ENCODE measurements around the gene KIAA1191. TPM values are rescaled to one million over a fixed set of nuclear protein-coding genes. Genes with fewer than 3 reads are reported as not detected.

Gene KIAA1191
- total and polyA plus RNA-seq, 2 of the 8 experiments (the other 6 are each of a cell fraction or from before 2014, with no cell fraction given) = 86.4 to 88.0 TPM

DNA sequence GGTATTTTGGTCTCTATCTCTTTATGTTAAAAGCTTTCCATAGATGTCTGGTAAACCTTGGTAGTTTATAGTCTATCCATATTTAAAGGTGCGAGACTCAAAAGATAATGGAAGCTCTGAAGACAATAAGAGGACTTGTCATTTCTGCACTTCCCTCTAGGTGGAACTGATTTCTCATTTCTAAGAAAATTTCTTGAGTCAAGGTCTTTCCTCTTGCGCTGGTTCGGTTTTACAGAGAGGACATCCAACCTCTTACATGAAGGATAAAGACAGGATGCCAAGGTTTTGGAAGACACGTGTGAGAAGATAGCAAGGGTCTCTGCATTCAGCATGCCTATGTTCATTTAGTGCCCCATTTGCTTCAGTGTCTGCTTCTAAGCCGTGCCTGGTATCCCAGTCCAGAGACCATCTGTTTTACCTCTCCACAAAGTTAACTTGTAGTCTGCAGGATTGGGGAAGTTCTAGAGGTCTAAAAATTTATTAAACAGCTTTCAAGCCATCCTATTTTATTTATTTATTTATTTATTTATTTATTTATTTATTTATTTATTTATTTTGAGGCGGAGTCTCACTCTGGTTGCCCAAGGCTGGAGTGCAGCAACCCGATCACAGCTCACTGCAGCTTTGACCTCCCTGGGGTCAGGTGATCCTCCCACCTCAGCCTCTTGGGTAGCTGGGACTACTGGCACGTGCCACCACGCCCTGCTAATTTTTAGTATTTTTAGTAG is 41.6 kb downstream of the KIAA1191 start:
- no peak overlapping the region for H3K9ac ChIP-seq (replicated peaks in 1 of 4; ENCODE audit: extremely low read depth in 1 of 4, low read depth in 3 of 4, low read length in 3 of 4)
- H3K23me2 ChIP-seq (ENCODE audit: low read depth, low read length) = no peaks in the 10 kb centered on the region
- DNase-seq (ENCODE audit: low read depth in 1 of 2, low spot score in 2 of 2) (no peak), FAIRE-seq (no peak)
- no peak overlapping the region for H3K27ac ChIP-seq (ENCODE audit: low read depth, low read length)
- H4K8ac ChIP-seq (ENCODE audit: extremely low read depth, insufficient read depth, low read length) = no peak overlapping the region
- H3K79me1 ChIP-seq (ENCODE audit: low read depth, low read length) = no peaks in the 10 kb centered on the region
- no peak overlapping the region for H2BK5ac ChIP-seq (ENCODE audit: low read depth, low read length)
- H3K79me2 ChIP-seq (ENCODE audit: control insufficient read depth in 1 of 2, insufficient read depth in 2 of 2, low read length in 2 of 2) = no peaks in the 10 kb centered on the region
- H2AFZ ChIP-seq (ENCODE audit: low read length) = no peak overlapping the region
- no peak overlapping the region for H2BK120ac ChIP-seq (replicated peaks; ENCODE audit: low read depth, low read length)
- no peaks in the 10 kb centered on the region for H4K20me1 ChIP-seq (replicated peaks in 1 of 2; ENCODE audit: control insufficient read depth in 1 of 2, insufficient read depth in 2 of 2, low read length in 2 of 2)
- H3K23ac ChIP-seq (ENCODE audit: insufficient read length) = no peak overlapping the region
- H3K14ac ChIP-seq (ENCODE audit: insufficient read length) = no peak overlapping the region
- H3K4ac ChIP-seq (replicated peaks; ENCODE audit: insufficient read length, low read depth, low read length) = no peak overlapping the region
- H2BK12ac ChIP-seq (ENCODE audit: low read depth, low read length) = no peak overlapping the region
- no peak overlapping the region for H3K4me2 ChIP-seq (ENCODE audit: insufficient read depth in 1 of 2, low read depth in 2 of 2, low read length in 2 of 2)
- no peak overlapping the region for H2BK20ac ChIP-seq (ENCODE audit: low read length)
- TF ChIP-seq, protein P1, sequence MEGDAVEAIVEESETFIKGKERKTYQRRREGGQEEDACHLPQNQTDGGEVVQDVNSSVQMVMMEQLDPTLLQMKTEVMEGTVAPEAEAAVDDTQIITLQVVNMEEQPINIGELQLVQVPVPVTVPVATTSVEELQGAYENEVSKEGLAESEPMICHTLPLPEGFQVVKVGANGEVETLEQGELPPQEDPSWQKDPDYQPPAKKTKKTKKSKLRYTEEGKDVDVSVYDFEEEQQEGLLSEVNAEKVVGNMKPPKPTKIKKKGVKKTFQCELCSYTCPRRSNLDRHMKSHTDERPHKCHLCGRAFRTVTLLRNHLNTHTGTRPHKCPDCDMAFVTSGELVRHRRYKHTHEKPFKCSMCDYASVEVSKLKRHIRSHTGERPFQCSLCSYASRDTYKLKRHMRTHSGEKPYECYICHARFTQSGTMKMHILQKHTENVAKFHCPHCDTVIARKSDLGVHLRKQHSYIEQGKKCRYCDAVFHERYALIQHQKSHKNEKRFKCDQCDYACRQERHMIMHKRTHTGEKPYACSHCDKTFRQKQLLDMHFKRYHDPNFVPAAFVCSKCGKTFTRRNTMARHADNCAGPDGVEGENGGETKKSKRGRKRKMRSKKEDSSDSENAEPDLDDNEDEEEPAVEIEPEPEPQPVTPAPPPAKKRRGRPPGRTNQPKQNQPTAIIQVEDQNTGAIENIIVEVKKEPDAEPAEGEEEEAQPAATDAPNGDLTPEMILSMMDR (IDR thresholded peaks at IDR 0.05; ENCODE audit: control extremely low read depth in 1 of 3, insufficient read depth in 1 of 3, low read depth in 1 of 3, low read length in 3 of 3) = peak in 1 of 3 experiments; percentile 13; a peak in 1 of 4 replicates
- TF ChIP-seq CEBPB (IDR thresholded peaks at IDR 0.05; ENCODE audit: low read depth, low read length) = no peak
- H3K36me3 ChIP-seq (ENCODE audit: control insufficient read depth in 2 of 4, insufficient read depth in 4 of 4, low read length in 3 of 4) = peaks cover 0 to 14% (median 5%) of the 10 kb centered on the region in 4 experiments; a peak in 5 of 8 replicates
- CTCF ChIA-PET (ENCODE audit: partially characterized antibody) = interaction anchor here (1.0 to 2.6 kb wide), 6 partner anchors 14 to 144 kb away, joined by 3 to 6 read pairs (median 4); no protein-coding TSS in a partner anchor
- POLR2A ChIA-PET (ENCODE audit: partially characterized antibody) = interaction anchor here (0.8 kb wide), 1 partner anchor 13 kb away, joined by 4 read pairs; no protein-coding TSS in a partner anchor
- no peak overlapping the region for H3K18ac ChIP-seq (ENCODE audit: extremely low read depth, low read length)
- no peaks in the 10 kb centered on the region for H3K27me3 ChIP-seq (replicated peaks in 1 of 4; ENCODE audit: control insufficient read depth in 3 of 4, extremely low read depth in 1 of 4, insufficient read depth in 3 of 4, low read length in 3 of 4)
- no peak overlapping the region for H2BK15ac ChIP-seq (ENCODE audit: low read length)
- no peak overlapping the region for H4K5ac ChIP-seq (ENCODE audit: insufficient read length, low read depth, low read length)
- no peaks in the 10 kb centered on the region for H3K4me1 ChIP-seq (replicated peaks in 1 of 4; ENCODE audit: control insufficient read depth in 3 of 4, insufficient read depth in 4 of 4, low read length in 3 of 4)
- H3K56ac ChIP-seq (replicated peaks; ENCODE audit: insufficient read length, low read depth, low read length) = no peak overlapping the region
- no peaks in the 10 kb centered on the region for H3K9me3 ChIP-seq (ENCODE audit: insufficient read depth in 2 of 2, low read depth in 1 of 2, low read length in 1 of 2)
- no peak overlapping the region for H3K4me3 ChIP-seq (ENCODE audit: extremely low read depth in 1 of 4, insufficient read depth in 2 of 4, low read depth in 3 of 4, low read length in 4 of 4)
- no peak overlapping the region for H4K91ac ChIP-seq (replicated peaks; ENCODE audit: insufficient read length, low read length)
- WGBS, 2 experiments (ENCODE audit: extremely low coverage in 1 of 2, insufficient coverage in 1 of 2, insufficient read length in 1 of 2, insufficient replicate concordance in 2 of 2, low coverage in 1 of 2, low lambda C conversion rate in 2 of 2, missing lambda C conversion rate in 1 of 2) = 92% methylated on average over 9 of the region's 9 CpGs; no CpG with 5 or more reads in 1 of the 2 experiments
- no peak overlapping the region for H2AK5ac ChIP-seq (ENCODE audit: low read depth, low read length)
